MM.1S (cell line): ENCODE data around the gene SH3TC2.

Experiments used
- DNase-seq: peaks from one replicate; pipeline ENCODE4 v3.0.0-alpha.2; 2015
- H2AFZ ChIP-seq: fragments of 300-600 bp; sonication (generic); 2 replicates; pipeline ENCODE4 v1.6.0; 2016; ENCODE audit warnings: antibody characterized with exemption, low read length
- H3F3A ChIP-seq: fragments of 300-600 bp; sonication (generic); 2 replicates; pipeline ENCODE4 v1.6.1; 2016; ENCODE audit warnings: mild to moderate bottlenecking, antibody characterized with exemption, low read length, moderate library complexity, mixed read lengths; ENCODE audit not compliant: insufficient read depth
- H3K27ac ChIP-seq: fragments of 300-600 bp; sonication (generic); 2 replicates; pipeline ENCODE4 v1.5.1; 2016; ENCODE audit warnings: mild to moderate bottlenecking, low read length
- H3K27me3 ChIP-seq: fragments of 300-600 bp; sonication (generic); replicated peaks from 2 replicates; pipeline ENCODE4 v1.6.0; 2016; ENCODE audit warnings: low read length; ENCODE audit not compliant: insufficient read depth
- H3K36me3 ChIP-seq: fragments of 300-600 bp; sonication (generic); replicated peaks from 2 replicates; pipeline ENCODE4 v1.6.1; 2016; ENCODE audit warnings: mild to moderate bottlenecking, low read length, mixed read lengths; ENCODE audit not compliant: insufficient read depth
- H3K4me1 ChIP-seq: fragments of 300-600 bp; sonication (generic); 2 replicates; pipeline ENCODE4 v1.6.1; 2016; ENCODE audit warnings: low read length, mixed read lengths
- H3K4me2 ChIP-seq: fragments of 300-600 bp; sonication (generic); 2 replicates; pipeline ENCODE4 v1.6.0; 2016; ENCODE audit warnings: low read depth, low read length
- H3K4me3 ChIP-seq: fragments of 300-600 bp; sonication (generic); 2 replicates; pipeline ENCODE4 v1.5.1; 2016; ENCODE audit warnings: low read length, mixed read lengths
- H3K79me2 ChIP-seq: fragments of 300-600 bp; sonication (generic); 2 replicates; pipeline ENCODE4 v1.6.1; 2016; ENCODE audit warnings: mixed run types, low read length, mixed read lengths
- H3K9ac ChIP-seq: fragments of 300-600 bp; sonication (generic); 2 replicates; pipeline ENCODE4 v1.6.1; 2016; ENCODE audit warnings: low read length, mixed read lengths
- H3K9me2 ChIP-seq: fragments of 300-600 bp; sonication (generic); replicated peaks from 2 replicates; pipeline ENCODE4 v1.6.1; 2016; ENCODE audit warnings: mild to moderate bottlenecking, low read length, mixed read lengths; ENCODE audit not compliant: insufficient read depth
- H3K9me3 ChIP-seq: fragments of 300-600 bp; sonication (generic); replicated peaks from 2 replicates; pipeline ENCODE4 v1.6.1; 2016; ENCODE audit warnings: mild to moderate bottlenecking, low read length, mixed read lengths; ENCODE audit not compliant: insufficient read depth
- H4K20me1 ChIP-seq: fragments of 300-600 bp; sonication (generic); 2 replicates; pipeline ENCODE4 v1.6.1; 2016; ENCODE audit warnings: mild to moderate bottlenecking, low read length, moderate library complexity, mixed read lengths; ENCODE audit not compliant: insufficient read depth
- CTCF ChIP-seq: fragments of 300-600 bp; sonication (generic); IDR thresholded peaks from 2 replicates; pipeline ENCODE4 v1.5.1; 2016; ENCODE audit warnings: antibody characterized with exemption, low read length, mixed read lengths
- EZH2 ChIP-seq: fragments of 300-600 bp; sonication (generic); optimal IDR thresholded peaks from 2 replicates; pipeline ENCODE3; 2017; ENCODE audit warnings: low read depth, mild to moderate bottlenecking, antibody characterized with exemption, low read length, mixed read lengths
- EZH2phosphoT487 ChIP-seq: fragments of 300-600 bp; sonication (generic); IDR thresholded peaks from 2 replicates; pipeline ENCODE4 v1.6.1; 2018; ENCODE audit warnings: antibody characterized with exemption, low read length

The SH3TC2 gene

DNA sequence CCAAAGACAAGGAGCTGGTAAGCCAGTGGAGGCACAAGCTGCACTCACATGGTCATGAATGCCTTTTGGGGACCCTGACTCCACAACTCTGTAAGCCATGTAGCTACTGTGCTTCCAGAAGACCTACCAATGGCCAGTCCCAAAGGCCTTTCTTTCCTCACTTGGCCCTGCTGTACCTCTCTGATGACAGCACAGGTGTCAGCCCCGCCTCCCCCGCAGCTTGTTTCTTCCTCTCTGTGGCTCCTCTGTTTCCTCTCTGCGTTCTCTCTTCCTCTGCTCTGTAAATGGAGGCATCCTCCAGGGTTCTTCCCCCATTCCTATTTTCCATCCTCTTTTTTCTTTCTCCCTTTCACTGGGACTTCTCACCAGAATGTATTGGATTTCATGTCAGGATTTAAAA, 26.7 kb downstream of the SH3TC2 start:
- peaks cover 11% of the 10 kb centered on the region for H3K4me1 ChIP-seq
- H4K20me1 ChIP-seq: no peaks in the 10 kb centered on the region
- H3K9ac ChIP-seq: no peak overlapping the region
- H3K36me3 ChIP-seq: no peaks in the 10 kb centered on the region
- no peak overlapping the region for H3K4me2 ChIP-seq
- no peak overlapping the region for H3K27ac ChIP-seq
- DNase-seq: no peak
- no peak overlapping the region for H3K4me3 ChIP-seq
- no peaks in the 10 kb centered on the region for H3K9me3 ChIP-seq
- H3K9me2 ChIP-seq: no peaks in the 10 kb centered on the region
- no peaks in the 10 kb centered on the region for H3K27me3 ChIP-seq
- H3F3A ChIP-seq: peaks cover 4% of the 10 kb centered on the region; the same call in 1 of the 2 replicates
- no peaks in the 10 kb centered on the region for H3K79me2 ChIP-seq
- no peak overlapping the region for H2AFZ ChIP-seq
- TF ChIP-seq CTCF (no peak), EZH2phosphoT487 (no peak), EZH2 (no peak)

DNA sequence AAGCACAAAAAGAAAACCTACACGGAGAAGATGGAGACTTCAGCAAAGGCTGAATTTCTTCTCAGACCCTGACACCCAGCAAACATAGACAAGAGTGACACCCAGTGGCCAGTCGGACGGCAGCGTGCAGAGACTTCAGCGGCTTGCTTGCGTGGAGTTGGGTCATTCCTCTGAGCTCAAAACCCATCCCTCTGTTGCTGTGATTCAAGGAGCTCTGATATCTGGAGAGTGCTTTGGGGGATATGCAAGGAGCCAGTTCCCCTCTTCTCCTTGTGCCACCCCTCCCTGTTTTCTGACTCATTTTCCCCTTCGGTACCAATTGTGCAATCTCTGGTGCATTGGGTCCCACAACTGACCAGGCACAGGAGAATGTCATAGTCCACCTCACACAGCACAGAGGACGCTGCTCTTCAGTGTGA, 27.5 kb downstream of the SH3TC2 start:
- Histone ChIP-seq H3K27me3 (no peaks in the 10 kb centered on the region), H3K4me3 (no peak overlapping the region), H3K27ac (no peak overlapping the region), H3F3A (peaks cover 4% of the 10 kb centered on the region; the same call in 1 of the 2 replicates), H3K9me2 (no peaks in the 10 kb centered on the region), H4K20me1 (no peaks in the 10 kb centered on the region), H3K9ac (no peak overlapping the region), H2AFZ (no peak overlapping the region), H3K9me3 (no peaks in the 10 kb centered on the region), H3K36me3 (no peaks in the 10 kb centered on the region), H3K4me2 (no peak overlapping the region), H3K79me2 (no peaks in the 10 kb centered on the region), H3K4me1 (peaks cover 11% of the 10 kb centered on the region)
- DNase-seq: peak; percentile 64
- peak; percentile 88 for TF ChIP-seq CTCF
- TF ChIP-seq EZH2phosphoT487: no peak

- no peaks in the 10 kb centered on the region for H4K20me1 ChIP-seq
- no peak overlapping the region for H2AFZ ChIP-seq
- H3K9me2 ChIP-seq: no peaks in the 10 kb centered on the region
- TF ChIP-seq EZH2phosphoT487 (no peak), EZH2 (no peak), CTCF (no peak)
- H3K4me3 ChIP-seq: no peak overlapping the region
- no peak for DNase-seq
- no peak overlapping the region for H3K9ac ChIP-seq
- H3K4me2 ChIP-seq: no peak overlapping the region
- no peaks in the 10 kb centered on the region for H3K27me3 ChIP-seq
- no peaks in the 10 kb centered on the region for H3K9me3 ChIP-seq
- H3K4me1 ChIP-seq: no peaks in the 10 kb centered on the region
- no peak overlapping the region for H3K27ac ChIP-seq
- no peaks in the 10 kb centered on the region for H3F3A ChIP-seq
- no peaks in the 10 kb centered on the region for H3K79me2 ChIP-seq
- H3K36me3 ChIP-seq: no peaks in the 10 kb centered on the region
Measured at GRCh38 chr5:149030838-149031397, 31.9 kb downstream of the SH3TC2 start.
